Activated effector memory CD4-positive, alpha-beta T cell treated with Interleukin-2 at 50 U/mL for 16 hours (primary cell): ENCODE results near the gene ANKRD65.

Experiments
- DNase-seq: peaks from one replicate; pipeline ENCODE4 v3.0.0-alpha.2; 2020

ANKRD65 gene

GRCh38 chr1:1441002-1441888, 20.2 kb upstream of the ANKRD65 start:
- DNase-seq = peak; percentile 32

- DNase-seq = no peak
These were observed 19.4 kb upstream of the ANKRD65 start for GRCh38 chr1:1440262-1441001.

GRCh38 chr1:1439546-1440261, 18.6 kb upstream of the ANKRD65 start:
- DNase-seq = no peak

- DNase-seq = no peak
These were observed 17.7 kb upstream of the ANKRD65 start for GRCh38 chr1:1438531-1439381.

- DNase-seq = no peak
These were observed 16.9 kb upstream of the ANKRD65 start for GRCh38 chr1:1437904-1438376.

GRCh38 chr1:1437033-1437903, 16.2 kb upstream of the ANKRD65 start:
- DNase-seq = no peak

- DNase-seq = no peak
These were observed 15.6 kb upstream of the ANKRD65 start for GRCh38 chr1:1436630-1437032.

- no peak for DNase-seq
These were observed 15.0 kb upstream of the ANKRD65 start for GRCh38 chr1:1435911-1436629.

- DNase-seq = peak; percentile 41
These were observed 14.2 kb upstream of the ANKRD65 start, which contains the start of gene VWA1 for GRCh38 chr1:1435106-1435903. VWA1 (plus strand) TSS chr1:1435690; CDS start chr1:1435749, 59 bp downstream.

- DNase-seq = no peak
These were observed 13.7 kb upstream of the ANKRD65 start for GRCh38 chr1:1434824-1435105.

GRCh38 chr1:1434131-1434823, 13.2 kb upstream of the ANKRD65 start:
- DNase-seq = no peak

- DNase-seq = no peak
These were observed 12.7 kb upstream of the ANKRD65 start for GRCh38 chr1:1433804-1434130.

GRCh38 chr1:1432951-1433803, 12.1 kb upstream of the ANKRD65 start:
- no peak for DNase-seq

- DNase-seq = no peak
These were observed 11.3 kb upstream of the ANKRD65 start for GRCh38 chr1:1432274-1432950.

- DNase-seq = no peak
These were observed 10.8 kb upstream of the ANKRD65 start for GRCh38 chr1:1431845-1432273.

GRCh38 chr1:1430992-1431844, 10.1 kb upstream of the ANKRD65 start:
- DNase-seq = no peak
